ENCODE measurements around the gene MRAP2. TPM values are rescaled to one million over a fixed set of nuclear protein-coding genes. Genes with fewer than 3 reads are reported as not detected.
"Not testable (repeated sequence)": the region's sequence is repeated elsewhere in the genome, so short reads cannot be mapped to it uniquely, and the experiment has no call there.

Gene MRAP2
- total RNA-seq, 2 experiments from 2014 or later: not detected

- intact Hi-C loops (cut with DNase I, micrococcal nuclease); H3K36me3 Mint-ChIP-seq (ENCODE audit: low read depth); CTCF ChIA-PET; H3K4me3 Mint-ChIP-seq; H3K4me1 Mint-ChIP-seq; H3K27ac Mint-ChIP-seq; POLR2A ChIA-PET; H3K9me3 Mint-ChIP-seq (ENCODE audit: low read depth); ATAC-seq; DNase-seq: not testable (repeated sequence)
- H3K27me3 Mint-ChIP-seq: peaks cover 10% of the 10 kb centered on the region
Measured at GRCh38 chr6:84084705-84085104, 51.1 kb downstream of the MRAP2 start.

- DNase-seq: no peak
- H3K4me1 Mint-ChIP-seq: no peaks in the 10 kb centered on the region
- ChIA-PET CTCF (no interaction called here), POLR2A (no interaction called here)
- no peak overlapping the region for H3K27ac Mint-ChIP-seq
- no peaks in the 10 kb centered on the region for H3K36me3 Mint-ChIP-seq (ENCODE audit: low read depth)
- ATAC-seq: no peak
- intact Hi-C loops (cut with DNase I, micrococcal nuclease): no loop called here
- H3K9me3 Mint-ChIP-seq (ENCODE audit: low read depth): no peaks in the 10 kb centered on the region
- H3K4me3 Mint-ChIP-seq: no peak overlapping the region
- peaks cover 10% of the 10 kb centered on the region for H3K27me3 Mint-ChIP-seq
Measured at GRCh38 chr6:84086056-84086455, 52.5 kb downstream of the MRAP2 start.

- intact Hi-C loops (cut with DNase I, micrococcal nuclease): no loop called here
- ChIA-PET CTCF (no interaction called here), POLR2A (no interaction called here)
- no peak overlapping the region for H3K4me3 Mint-ChIP-seq
- no peaks in the 10 kb centered on the region for H3K36me3 Mint-ChIP-seq (ENCODE audit: low read depth)
- peaks cover 9% of the 10 kb centered on the region for H3K27me3 Mint-ChIP-seq
- no peak for ATAC-seq
- H3K9me3 Mint-ChIP-seq (ENCODE audit: low read depth): no peaks in the 10 kb centered on the region
- no peaks in the 10 kb centered on the region for H3K4me1 Mint-ChIP-seq
- no peak for DNase-seq
- H3K27ac Mint-ChIP-seq: no peak overlapping the region
Measured at GRCh38 chr6:84086545-84087429, 53.2 kb downstream of the MRAP2 start.

GRCh38 chr6:84089081-84089480 lies 55.5 kb downstream of the MRAP2 start:
- intact Hi-C loops (cut with DNase I, micrococcal nuclease): no loop called here
- ChIA-PET CTCF (no interaction called here), POLR2A (no interaction called here)
- Mint-ChIP-seq H3K4me1 (no peaks in the 10 kb centered on the region), H3K36me3 (ENCODE audit: low read depth) (no peaks in the 10 kb centered on the region), H3K27ac (no peak overlapping the region), H3K4me3 (no peak overlapping the region), H3K27me3 (peaks cover 9% of the 10 kb centered on the region), H3K9me3 (ENCODE audit: low read depth) (no peaks in the 10 kb centered on the region)
- DNase-seq (no peak), ATAC-seq (no peak)

GRCh38 chr6:84089552-84089951 lies 56.0 kb downstream of the MRAP2 start:
- Mint-ChIP-seq H3K27ac (no peak overlapping the region), H3K9me3 (ENCODE audit: low read depth) (no peaks in the 10 kb centered on the region), H3K4me3 (no peak overlapping the region), H3K4me1 (no peaks in the 10 kb centered on the region), H3K36me3 (ENCODE audit: low read depth) (no peaks in the 10 kb centered on the region), H3K27me3 (peaks cover 7% of the 10 kb centered on the region)
- DNase-seq (no peak), ATAC-seq (no peak)
- ChIA-PET POLR2A (no interaction called here), CTCF (no interaction called here)
- intact Hi-C loops (cut with DNase I, micrococcal nuclease): no loop called here

- H3K36me3 Mint-ChIP-seq (ENCODE audit: low read depth): no peaks in the 10 kb centered on the region
- peaks cover 2% of the 10 kb centered on the region for H3K27me3 Mint-ChIP-seq
- ChIA-PET CTCF (no interaction called here), POLR2A (no interaction called here)
- H3K9me3 Mint-ChIP-seq (ENCODE audit: low read depth): no peaks in the 10 kb centered on the region
- no peak for DNase-seq
- no peak overlapping the region for H3K4me3 Mint-ChIP-seq
- H3K27ac Mint-ChIP-seq: no peak overlapping the region
- ATAC-seq: no peak
- intact Hi-C loops (cut with DNase I, micrococcal nuclease): no loop called here
- H3K4me1 Mint-ChIP-seq: no peaks in the 10 kb centered on the region
Measured at GRCh38 chr6:84093441-84094435, 60.2 kb downstream of the MRAP2 start.

- H3K4me1 Mint-ChIP-seq: no peaks in the 10 kb centered on the region
Measured at GRCh38 chr6:84095156-84095555, 61.6 kb downstream of the MRAP2 start.

GRCh38 chr6:84103029-84103428 lies 69.5 kb downstream of the MRAP2 start:
- DNase-seq (no peak), ATAC-seq (no peak)
- Mint-ChIP-seq H3K27me3 (peaks cover 8% of the 10 kb centered on the region), H3K9me3 (ENCODE audit: low read depth) (no peaks in the 10 kb centered on the region), H3K4me3 (no peak overlapping the region), H3K36me3 (ENCODE audit: low read depth) (no peaks in the 10 kb centered on the region), H3K27ac (no peak overlapping the region), H3K4me1 (no peaks in the 10 kb centered on the region)
- intact Hi-C loops (cut with DNase I, micrococcal nuclease): no loop called here
- POLR2A ChIA-PET: interaction anchor here (0.6 kb wide), 1 partner anchor 29 kb away, joined by 3 read pairs; no protein-coding TSS in a partner anchor
- CTCF ChIA-PET: interaction anchor here (0.6 kb wide), 1 partner anchor 21 kb away, joined by 3 read pairs; no protein-coding TSS in a partner anchor

More at GRCh38 chr6:84095156-84095555, 61.6 kb downstream of the MRAP2 start:
- Mint-ChIP-seq H3K9me3 (ENCODE audit: low read depth) (no peaks in the 10 kb centered on the region), H3K27me3 (peaks cover 2% of the 10 kb centered on the region), H3K36me3 (ENCODE audit: low read depth) (no peaks in the 10 kb centered on the region), H3K4me3 (no peak overlapping the region), H3K27ac (no peak overlapping the region)
- POLR2A ChIA-PET: no interaction called here
- intact Hi-C loops (cut with DNase I, micrococcal nuclease): no loop called here
- ATAC-seq (no peak), DNase-seq (no peak)
- CTCF ChIA-PET: no interaction called here

- H3K9me3 Mint-ChIP-seq (ENCODE audit: low read depth); DNase-seq; H3K36me3 Mint-ChIP-seq (ENCODE audit: low read depth); ATAC-seq; H3K27me3 Mint-ChIP-seq; CTCF ChIA-PET; H3K27ac Mint-ChIP-seq; H3K4me1 Mint-ChIP-seq; H3K4me3 Mint-ChIP-seq; intact Hi-C loops (cut with DNase I, micrococcal nuclease); POLR2A ChIA-PET: not testable (repeated sequence)
Measured at GRCh38 chr6:84105215-84105924, 71.8 kb downstream of the MRAP2 start.

- no peaks in the 10 kb centered on the region for H3K9me3 Mint-ChIP-seq (ENCODE audit: low read depth)
- POLR2A ChIA-PET: no interaction called here
- CTCF ChIA-PET: no interaction called here
- no peaks in the 10 kb centered on the region for H3K4me1 Mint-ChIP-seq
- peaks cover 6% of the 10 kb centered on the region for H3K27me3 Mint-ChIP-seq
- no peak overlapping the region for H3K27ac Mint-ChIP-seq
- H3K4me3 Mint-ChIP-seq: no peak overlapping the region
- H3K36me3 Mint-ChIP-seq (ENCODE audit: low read depth): no peaks in the 10 kb centered on the region
- intact Hi-C loops (cut with DNase I, micrococcal nuclease): no loop called here
- DNase-seq: no peak
- ATAC-seq: no peak
Measured at GRCh38 chr6:84107495-84107894, 73.9 kb downstream of the MRAP2 start.

- H3K27me3 Mint-ChIP-seq; ATAC-seq; H3K36me3 Mint-ChIP-seq (ENCODE audit: low read depth); POLR2A ChIA-PET; intact Hi-C loops (cut with DNase I, micrococcal nuclease); H3K4me1 Mint-ChIP-seq; DNase-seq; H3K27ac Mint-ChIP-seq; H3K9me3 Mint-ChIP-seq (ENCODE audit: low read depth); H3K4me3 Mint-ChIP-seq; CTCF ChIA-PET: not testable (repeated sequence)
Measured at GRCh38 chr6:84111351-84111750, 77.8 kb downstream of the MRAP2 start.
